ENCODE measurements around the gene EXOSC7. TPM values are rescaled to one million over a fixed set of nuclear protein-coding genes. Genes with fewer than 3 reads are reported as not detected.

The EXOSC7 gene
- total and polyA plus RNA-seq, 9 of the 15 experiments (the other 6 are each of a cell fraction or from before 2014, with no cell fraction given): 88.5 to 237 (median 112) TPM

GRCh38 chr3:44989636-44990373 lies 13.8 kb downstream of the EXOSC7 start:
- H3K9ac ChIP-seq (ENCODE audit: insufficient read depth in 1 of 2, low read depth in 2 of 2, low read length in 2 of 2): no peak overlapping the region
- ChIA-PET CTCF (ENCODE audit: low intra/inter-chr PET ratio) (no interaction called here), POLR2A (interaction anchor here (0.7 to 1.6 kb wide), 3 partner anchors 8 to 19 kb away, joined by 3 to 4 read pairs (median 3); partner anchors contain the start of genes EXOSC7 and ZDHHC3)
- FAIRE-seq (no peak), ATAC-seq (no peak), DNase-seq (ENCODE audit: extremely low read depth in 1 of 4, low spot score in 3 of 4) (no peak)
- 0 out of 2 replicates have a peak, but pooled peaks cover 1% of the 10 kb centered on the region for H3K9me3 ChIP-seq (replicated peaks; ENCODE audit: control insufficient read depth, insufficient read depth, low read depth, low read length)
- no peak overlapping the region for H3K4me2 ChIP-seq (ENCODE audit: insufficient read depth, low read length)
- no peak overlapping the region for H2AFZ ChIP-seq (ENCODE audit: low read depth, low read length)
- H3K4me1 ChIP-seq (replicated peaks in 1 of 2; ENCODE audit: control insufficient read depth in 2 of 2, insufficient read depth in 2 of 2, low read length in 2 of 2): peaks cover 0 to 3% of the 10 kb centered on the region in 2 experiments; a peak in 3 of 5 replicates
- peaks cover 14% of the 10 kb centered on the region for H3K9me1 ChIP-seq (ENCODE audit: control insufficient read depth, insufficient read depth, low read length)
- H3K4me3 ChIP-seq: no peak overlapping the region
- TF ChIP-seq ZNF165 (CRISPR knock-in tag; IDR thresholded peaks at IDR 0.05; ENCODE audit: borderline replicate concordance): no peak
- TF ChIP-seq RBM39 (optimal IDR thresholded peaks at IDR 0.05; ENCODE audit: low read depth, low read length): no peak
- TF ChIP-seq DEAF1 (CRISPR knock-in tag; IDR thresholded peaks at IDR 0.05): no peak
- no peak for TF ChIP-seq LCOR (CRISPR knock-in tag; IDR thresholded peaks at IDR 0.05)
- no peak for TF ChIP-seq TFAM (CRISPR knock-in tag; conservative IDR thresholded peaks at IDR 0.05)
- TF ChIP-seq ZNF121 (CRISPR knock-in tag; conservative IDR thresholded peaks at IDR 0.05): no peak
- TF ChIP-seq PHF8 (IDR thresholded peaks at IDR 0.05; ENCODE audit: borderline replicate concordance, low read length): no peak
- TF ChIP-seq SIN3A (IDR thresholded peaks at IDR 0.05; ENCODE audit: borderline replicate concordance in 2 of 2, control insufficient read depth in 1 of 2, low read depth in 2 of 2, low read length in 2 of 2): no peak
- no peak for TF ChIP-seq ID3 (CRISPR knock-in tag; IDR thresholded peaks at IDR 0.05)
- no peak for TF ChIP-seq ID3 (tag; IDR thresholded peaks at IDR 0.05)
- no peak for TF ChIP-seq ZNF239 (CRISPR knock-in tag; IDR thresholded peaks at IDR 0.05)
- TF ChIP-seq, protein P1, sequence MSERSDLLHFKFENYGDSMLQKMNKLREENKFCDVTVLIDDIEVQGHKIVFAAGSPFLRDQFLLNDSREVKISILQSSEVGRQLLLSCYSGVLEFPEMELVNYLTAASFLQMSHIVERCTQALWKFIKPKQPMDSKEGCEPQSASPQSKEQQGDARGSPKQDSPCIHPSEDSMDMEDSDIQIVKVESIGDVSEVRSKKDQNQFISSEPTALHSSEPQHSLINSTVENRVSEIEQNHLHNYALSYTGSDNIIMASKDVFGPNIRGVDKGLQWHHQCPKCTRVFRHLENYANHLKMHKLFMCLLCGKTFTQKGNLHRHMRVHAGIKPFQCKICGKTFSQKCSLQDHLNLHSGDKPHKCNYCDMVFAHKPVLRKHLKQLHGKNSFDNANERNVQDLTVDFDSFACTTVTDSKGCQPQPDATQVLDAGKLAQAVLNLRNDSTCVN (CRISPR knock-in tag; IDR thresholded peaks at IDR 0.05): no peak
- no peak for TF ChIP-seq SP1 (CRISPR knock-in tag; IDR thresholded peaks at IDR 0.05)
- TF ChIP-seq ZBTB17 (CRISPR knock-in tag; IDR thresholded peaks at IDR 0.05): no peak
- no peak for TF ChIP-seq ZBTB5 (IDR thresholded peaks at IDR 0.05)
- intact Hi-C loops (cut with micrococcal nuclease): loop anchor here (10.0 kb wide), 1 partner anchor 665 kb away; no protein-coding TSS in a partner anchor
- H3K79me2 ChIP-seq (ENCODE audit: control insufficient read depth, insufficient read depth, low read length): peaks cover 74% of the 10 kb centered on the region
- in situ Hi-C loops (cut with MboI): no loop called here
- 94% methylated on average over 1 of the region's 1 CpG for WGBS (ENCODE audit: insufficient coverage, low coverage, missing lambda C conversion rate)
- BruUV-seq (replicated peaks): no TSS peak
- peaks cover 20% of the 10 kb centered on the region; the same call in 1 of the 2 replicates for H4K20me1 ChIP-seq (replicated peaks; ENCODE audit: control insufficient read depth, insufficient read depth, low read length)
- H3K27me3 ChIP-seq (ENCODE audit: control insufficient read depth in 2 of 2, insufficient read depth in 2 of 2, low read length in 2 of 2): no peaks in the 10 kb centered on the region
- H3K36me3 ChIP-seq (ENCODE audit: control insufficient read depth, insufficient read depth, low read length): peaks cover 80% of the 10 kb centered on the region
- H3K27ac ChIP-seq (ENCODE audit: extremely low read depth, low read depth, low read length): no peak overlapping the region

Measured in K562 (cell line).